HEK293 (cell line): ENCODE data around the gene PROKR2.

Experiments
- CTCF ChIA-PET: fragments of 350-600 bp; formaldehyde crosslinking; extraction: SDS; loops from one replicate; lab custom pipeline; 2021; ENCODE audit warnings: antibody characterized with exemption; lab: Yijun Ruan, JAX
- POLR2A ChIA-PET: fragments of 300-600 bp; formaldehyde crosslinking; extraction: SDS; loops from one replicate; lab custom pipeline; 2020; ENCODE audit warnings: antibody characterized with exemption, inconsistent platforms; lab: Yijun Ruan, JAX
- H3K27ac ChIP-seq: fragments of 200-500 bp; sonication (Bioruptor generic); 2 replicates; pipeline ENCODE4 v1.5.1; 2014; ENCODE audit warnings: low read depth, low read length, control low read depth, inconsistent platforms; ENCODE audit errors: extremely low read depth
- H3K36me3 ChIP-seq, 2 experiments: fragments of 200-500 bp in 1 of 2; sonication (Bioruptor generic) in 1 of 2; 1 replicate in 1 of 2; 2 replicates in 1 of 2; pipeline ENCODE4 v1.5.1; 2014 to 2017; ENCODE audit warnings: inconsistent platforms in 2 of 2, low read length in 2 of 2; ENCODE audit not compliant: control insufficient read depth in 2 of 2, insufficient read depth in 1 of 2
- H3K4me1 ChIP-seq: fragments of 200-500 bp; sonication (Bioruptor generic); 2 replicates; pipeline ENCODE4 v1.5.1; 2014; ENCODE audit warnings: mild to moderate bottlenecking, low read length, inconsistent platforms; ENCODE audit not compliant: control insufficient read depth, insufficient read depth
- H3K4me3 ChIP-seq: 2 replicates; pipeline ENCODE4 v1.5.1; 2011; ENCODE audit warnings: low read depth, mild to moderate bottlenecking, control low read depth, low read length, moderate library complexity
- H3K9me3 ChIP-seq: fragments of 200-500 bp; sonication (Bioruptor generic); 2 replicates; pipeline ENCODE4 v1.5.1; 2014; ENCODE audit warnings: low read depth, low read length, inconsistent platforms; ENCODE audit not compliant: control insufficient read depth, insufficient read depth
- AEBP2 ChIP-seq: fragments of 450-650 bp; formaldehyde crosslinking; IDR thresholded peaks from 2 replicates; pipeline ENCODE4 v1.5.1; 2016; ENCODE audit warnings: missing biosample characterization, missing genetic modification characterization, borderline replicate concordance
- ELK4 ChIP-seq: IDR thresholded peaks from 2 replicates; pipeline ENCODE4 v1.6.1; 2011; ENCODE audit warnings: mild to moderate bottlenecking, low read depth, low read length, borderline replicate concordance
- GLIS2 ChIP-seq: fragments of 450-650 bp; formaldehyde crosslinking; IDR thresholded peaks from 2 replicates; pipeline ENCODE4 v1.5.1; 2016; ENCODE audit warnings: missing biosample characterization, missing genetic modification characterization
- KLF8 ChIP-seq: fragments of 450-650 bp; formaldehyde crosslinking; IDR thresholded peaks from 2 replicates; pipeline ENCODE4 v1.5.1; 2016; ENCODE audit warnings: missing biosample characterization, missing genetic modification characterization
- KLF9 ChIP-seq: fragments of 450-650 bp; formaldehyde crosslinking; IDR thresholded peaks from 2 replicates; pipeline ENCODE4 v1.5.1; 2016; ENCODE audit warnings: missing biosample characterization, missing genetic modification characterization, low read depth
- PBX3 ChIP-seq: sonication (generic); formaldehyde crosslinking; IDR thresholded peaks from 2 replicates; pipeline ENCODE4 v1.8.1; 2022; ENCODE audit warnings: mild to moderate bottlenecking, moderate library complexity, missing genetic modification reagents
- TRIM28 ChIP-seq: IDR thresholded peaks from 2 replicates; pipeline ENCODE4 v1.6.1; 2011; ENCODE audit warnings: low read length, control low read depth, borderline replicate concordance
- TSHZ1 ChIP-seq: fragments of 450-650 bp; formaldehyde crosslinking; IDR thresholded peaks from 2 replicates; pipeline ENCODE4 v1.5.1; 2016; ENCODE audit warnings: missing biosample characterization, missing genetic modification characterization, borderline replicate concordance
- ZBTB1 ChIP-seq: fragments of 450-650 bp; formaldehyde crosslinking; IDR thresholded peaks from 2 replicates; pipeline ENCODE4 v1.5.1; 2016; ENCODE audit warnings: missing biosample characterization, missing genetic modification characterization
- ZBTB44 ChIP-seq: fragments of 450-650 bp; IDR thresholded peaks from 2 replicates; pipeline ENCODE4 v1.5.1; 2018; ENCODE audit warnings: missing biosample characterization, mild to moderate bottlenecking, missing genetic modification characterization
- ZIC2 ChIP-seq: fragments of 450-650 bp; formaldehyde crosslinking; IDR thresholded peaks from 2 replicates; pipeline ENCODE4 v1.5.1; 2016; ENCODE audit warnings: missing biosample characterization, missing genetic modification characterization
- ZNF174 ChIP-seq: fragments of 450-650 bp; formaldehyde crosslinking; IDR thresholded peaks from 2 replicates; pipeline ENCODE4 v1.5.0; 2017; ENCODE audit warnings: missing biosample characterization, mild to moderate bottlenecking, missing genetic modification characterization
- ZNF175 ChIP-seq: fragments of 450-650 bp; formaldehyde crosslinking; IDR thresholded peaks from 2 replicates; pipeline ENCODE4 v1.5.1; 2016; ENCODE audit warnings: missing biosample characterization, missing genetic modification characterization
- ZNF19 ChIP-seq: fragments of 450-650 bp; formaldehyde crosslinking; IDR thresholded peaks from 2 replicates; pipeline ENCODE4; 2016; ENCODE audit warnings: missing biosample characterization, missing genetic modification characterization, low read depth
- ZNF211 ChIP-seq: fragments of 450-650 bp; formaldehyde crosslinking; IDR thresholded peaks from 2 replicates; pipeline ENCODE4 v1.5.1; 2016; ENCODE audit warnings: low read depth, missing biosample characterization, missing genetic modification characterization
- ZNF292 ChIP-seq: fragments of 450-650 bp; formaldehyde crosslinking; IDR thresholded peaks from 2 replicates; pipeline ENCODE4 v1.5.1; 2016; ENCODE audit warnings: low read depth, missing biosample characterization, missing genetic modification characterization, borderline replicate concordance
- ZNF670 ChIP-seq: fragments of 450-650 bp; formaldehyde crosslinking; IDR thresholded peaks from 2 replicates; pipeline ENCODE4 v1.5.1; 2016; ENCODE audit warnings: missing biosample characterization, missing genetic modification characterization, low read depth
- ZNF785 ChIP-seq: fragments of 450-650 bp; formaldehyde crosslinking; IDR thresholded peaks from 2 replicates; pipeline ENCODE4 v1.5.1; 2016; ENCODE audit warnings: missing biosample characterization, missing genetic modification characterization
- ZNF843 ChIP-seq: fragments of 450-650 bp; formaldehyde crosslinking; IDR thresholded peaks from 2 replicates; pipeline ENCODE4 v1.5.1; 2016; ENCODE audit warnings: missing biosample characterization, missing genetic modification characterization
- TF ChIP-seq, protein P1 (sequence below): fragments of 450-650 bp; formaldehyde crosslinking; IDR thresholded peaks from 2 replicates; pipeline ENCODE4 v1.5.1; 2016; ENCODE audit warnings: missing biosample characterization, missing genetic modification characterization

The PROKR2 gene

GRCh38 chr20:5357946-5358345 lies 41.2 kb upstream of the PROKR2 start:
- CTCF ChIA-PET = interaction anchor here (0.6 kb wide), 1 partner anchor 38 kb away, joined by 3 read pairs; no protein-coding TSS in a partner anchor
- no peak overlapping the region for H3K27ac ChIP-seq
- TF ChIP-seq ZBTB1 (tag by site-specific recombination) = no peak
- TF ChIP-seq ZNF211 (tag by site-specific recombination) = no peak
- TF ChIP-seq ZNF843 = no peak
- TF ChIP-seq ZNF19 (tag by site-specific recombination) = no peak
- TF ChIP-seq PBX3 (CRISPR knock-in tag) = no peak
- TF ChIP-seq TSHZ1 (tag by site-specific recombination) = no peak
- no peak for TF ChIP-seq KLF9
- TF ChIP-seq TRIM28 = no peak
- TF ChIP-seq ZNF175 (tag by site-specific recombination) = no peak
- no peak for TF ChIP-seq ZIC2 (tag by site-specific recombination)
- TF ChIP-seq AEBP2 (tag by site-specific recombination) = no peak
- TF ChIP-seq ZNF292 (tag by site-specific recombination) = no peak
- no peak for TF ChIP-seq ZNF174 (tag by site-specific recombination)
- TF ChIP-seq ZNF670 (tag by site-specific recombination) = no peak
- no peak for TF ChIP-seq ELK4
- TF ChIP-seq GLIS2 (tag by site-specific recombination) = no peak
- TF ChIP-seq ZNF785 (tag by site-specific recombination) = no peak
- H3K4me3 ChIP-seq = no peak overlapping the region
- no peaks in the 10 kb centered on the region for H3K9me3 ChIP-seq
- H3K36me3 ChIP-seq = no peaks in the 10 kb centered on the region
- POLR2A ChIA-PET = no interaction called here
- H3K4me1 ChIP-seq = no peaks in the 10 kb centered on the region

- H3K27ac ChIP-seq = no peak overlapping the region
- H3K4me3 ChIP-seq = no peak overlapping the region
- CTCF ChIA-PET = no interaction called here
- H3K9me3 ChIP-seq = no peaks in the 10 kb centered on the region
- POLR2A ChIA-PET = no interaction called here
- H3K36me3 ChIP-seq = no peaks in the 10 kb centered on the region
- no peak for TF ChIP-seq KLF8
- no peak for TF ChIP-seq ZBTB44 (tag by site-specific recombination)
- TF ChIP-seq ELK4 = no peak
- TF ChIP-seq ZNF670 (tag by site-specific recombination) = no peak
- TF ChIP-seq, protein P1, sequence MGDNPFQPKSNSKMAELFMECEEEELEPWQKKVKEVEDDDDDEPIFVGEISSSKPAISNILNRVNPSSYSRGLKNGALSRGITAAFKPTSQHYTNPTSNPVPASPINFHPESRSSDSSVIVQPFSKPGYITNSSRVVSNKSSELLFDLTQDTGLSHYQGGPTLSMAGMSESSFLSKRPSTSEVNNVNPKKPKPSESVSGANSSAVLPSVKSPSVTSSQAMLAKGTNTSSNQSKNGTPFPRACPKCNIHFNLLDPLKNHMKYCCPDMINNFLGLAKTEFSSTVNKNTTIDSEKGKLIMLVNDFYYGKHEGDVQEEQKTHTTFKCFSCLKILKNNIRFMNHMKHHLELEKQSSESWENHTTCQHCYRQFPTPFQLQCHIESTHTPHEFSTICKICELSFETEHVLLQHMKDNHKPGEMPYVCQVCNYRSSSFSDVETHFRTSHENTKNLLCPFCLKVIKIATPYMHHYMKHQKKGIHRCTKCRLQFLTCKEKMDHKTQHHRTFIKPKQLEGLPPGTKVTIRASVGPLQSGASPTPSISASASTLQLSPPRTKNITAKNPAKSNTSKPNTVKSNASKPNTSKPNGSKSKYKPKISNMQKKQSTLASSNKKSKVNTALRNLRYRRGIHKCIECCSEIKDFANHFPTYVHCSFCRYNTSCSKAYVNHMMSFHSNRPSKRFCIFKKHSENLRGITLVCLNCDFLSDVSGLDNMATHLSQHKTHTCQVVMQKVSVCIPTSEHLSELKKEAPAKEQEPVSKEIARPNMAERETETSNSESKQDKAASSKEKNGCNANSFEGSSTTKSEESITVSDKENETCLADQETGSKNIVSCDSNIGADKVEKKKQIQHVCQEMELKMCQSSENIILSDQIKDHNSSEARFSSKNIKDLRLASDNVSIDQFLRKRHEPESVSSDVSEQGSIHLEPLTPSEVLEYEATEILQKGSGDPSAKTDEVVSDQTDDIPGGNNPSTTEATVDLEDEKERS (tag by site-specific recombination) = no peak
- no peaks in the 10 kb centered on the region for H3K4me1 ChIP-seq
Observed at GRCh38 chr20:5356941-5357340, 40.2 kb upstream of the PROKR2 start.
